GM21576 (cell line): ENCODE results near the gene SEMA3A.

Source experiments
- ATAC-seq: cut with Tn5 transposase; IDR thresholded peaks from one replicate; pipeline ENCODE4 v1.9.1; 2021; ENCODE audit warnings: mild to moderate bottlenecking, moderate library complexity; ENCODE audit not compliant: unreplicated experiment

SEMA3A gene

GRCh38 chr7:84022684-84023308 is 171.8 kb downstream of the SEMA3A start:
- no peak for ATAC-seq

GRCh38 chr7:84022009-84022408 is 172.6 kb downstream of the SEMA3A start:
- ATAC-seq: no peak

- ATAC-seq: no peak
Measured at GRCh38 chr7:84021292-84021908, 173.2 kb downstream of the SEMA3A start.

GRCh38 chr7:84017651-84018050 is 176.9 kb downstream of the SEMA3A start:
- ATAC-seq: no peak

GRCh38 chr7:84013616-84014240 is 180.9 kb downstream of the SEMA3A start:
- no peak for ATAC-seq

GRCh38 chr7:84009782-84010181 is 184.8 kb downstream of the SEMA3A start:
- no peak for ATAC-seq

GRCh38 chr7:84009051-84009450 is 185.5 kb downstream of the SEMA3A start:
- no peak for ATAC-seq

GRCh38 chr7:84003191-84003590 is 191.4 kb downstream of the SEMA3A start:
- ATAC-seq: no peak

GRCh38 chr7:84002348-84002747 is 192.2 kb downstream of the SEMA3A start:
- no peak for ATAC-seq

GRCh38 chr7:83996879-83997278 is 197.7 kb downstream of the SEMA3A start:
- ATAC-seq: no peak

GRCh38 chr7:83987764-83988163 is 206.8 kb downstream of the SEMA3A start:
- ATAC-seq: no peak

- ATAC-seq: no peak
Measured at GRCh38 chr7:83985821-83986220, 208.8 kb downstream of the SEMA3A start.

GRCh38 chr7:83984591-83984990 is 210.0 kb downstream of the SEMA3A start:
- ATAC-seq: no peak

GRCh38 chr7:83984076-83984475 is 210.5 kb downstream of the SEMA3A start:
- ATAC-seq: no peak

- no peak for ATAC-seq
Measured at GRCh38 chr7:83983606-83984005, 211.0 kb downstream of the SEMA3A start.

- ATAC-seq: peak; percentile 86
Measured at GRCh38 chr7:83976302-83976701, 218.3 kb downstream of the SEMA3A start.

GRCh38 chr7:83970081-83970480 is 224.5 kb downstream of the SEMA3A start:
- no peak for ATAC-seq

GRCh38 chr7:83964318-83964717 is 230.3 kb downstream of the SEMA3A start:
- no peak for ATAC-seq

- ATAC-seq: no peak
Measured at GRCh38 chr7:83957333-83957732, 237.3 kb downstream of the SEMA3A start.

GRCh38 chr7:83956104-83956503 is 238.5 kb downstream of the SEMA3A start:
- no peak for ATAC-seq

- no peak for ATAC-seq
Measured at GRCh38 chr7:83952236-83952635, 242.4 kb downstream of the SEMA3A start.

GRCh38 chr7:83947260-83947659 is 247.3 kb downstream of the SEMA3A start:
- peak; percentile 69 for ATAC-seq
